A549 (cell line): Measurements from ENCODE around the gene AHCYL2. TPM values are rescaled to one million over a fixed set of nuclear protein-coding genes. Genes with fewer than 3 reads are reported as not detected.

ENCODE experiments used
- ATAC-seq, 2 experiments: fragments of 200-7000 bp in 1 of 2; fragments of >200 bp in 1 of 2; cut with Nextera tagmentation in 1 of 2; cut with Tn5 transposase in 1 of 2; 3 replicates each; pipeline versions ENCODE4 v1.8.0 to v1.9.1; 2018 to 2020; ENCODE audit warnings: mild to moderate bottlenecking in 1 of 2, moderate library complexity in 1 of 2
- CTCF ChIA-PET: fragments of 300-600 bp; sonication (Branson Sonifier 250); formaldehyde crosslinking; extraction: SDS; loops from one replicate; lab custom pipeline; 2021; ENCODE audit warnings: antibody characterized with exemption, inconsistent platforms; lab: Yijun Ruan, JAX
- POLR2A ChIA-PET: fragments of 350-600 bp; formaldehyde crosslinking; extraction: SDS; loops from one replicate; lab custom pipeline; 2021; ENCODE audit warnings: antibody characterized with exemption, inconsistent platforms; lab: Yijun Ruan, JAX
- DNase-seq, 2 experiments: peaks; one replicate each; pipeline versions ENCODE4 v3.0.0 to v3.0.0-alpha.2; 2011 to 2016; ENCODE audit warnings: low read depth in 1 of 2, low spot score in 1 of 2
- FAIRE-seq: peaks from 2 replicates; lab custom pipeline; 2011; peaks lifted over from hg19 to GRCh38; lab: Jason Lieb, UNC
- H3K27ac ChIP-seq, 2 experiments: fragments of >200 bp; sonication (Bioruptor Twin); formaldehyde crosslinking; 3 replicates each; pipeline ENCODE4 v1.5.1; 2016 to 2017
- H3K4me1 ChIP-seq: fragments of >200 bp; sonication (Bioruptor Twin); formaldehyde crosslinking; 3 replicates; pipeline ENCODE4 v1.6.1; 2016
- H3K4me2 ChIP-seq: fragments of >200 bp; sonication (Bioruptor Twin); formaldehyde crosslinking; 3 replicates; pipeline ENCODE4 v1.6.1; 2016
- H3K4me3 ChIP-seq: fragments of >200 bp; sonication (Bioruptor Twin); formaldehyde crosslinking; 3 replicates; pipeline ENCODE4 v1.5.1; 2016
- H3K9me3 ChIP-seq: fragments of >200 bp; sonication (Bioruptor Twin); formaldehyde crosslinking; 3 replicates; pipeline ENCODE4 v1.6.1; 2016
- CEBPB ChIP-seq, 2 experiments: fragments of >200 bp in 1 of 2; sonication (Bioruptor Twin) in 1 of 2; formaldehyde crosslinking in 1 of 2; IDR thresholded peaks; 2 replicates each; pipeline ENCODE4 v1.6.1; 2012 to 2016
- CHD4 ChIP-seq: fragments of 200-600 bp; sonication (generic); IDR thresholded peaks from 2 replicates; pipeline ENCODE4 v1.6.1; 2016; ENCODE audit warnings: antibody characterized with exemption, mild to moderate bottlenecking, borderline replicate concordance
- EHMT2 ChIP-seq: fragments of 200-600 bp; sonication (generic); IDR thresholded peaks from 2 replicates; pipeline ENCODE4 v1.6.1; 2016; ENCODE audit warnings: antibody characterized with exemption, low read depth, mild to moderate bottlenecking, moderate library complexity
- ESRRA ChIP-seq: fragments of 150-350 bp; IDR thresholded peaks from 2 replicates; pipeline ENCODE4 v1.6.1; 2014; ENCODE audit warnings: mild to moderate bottlenecking, low read length, borderline replicate concordance
- FOXS1 ChIP-seq: fragments of 250-450 bp; sonication (Bioruptor Pico); IDR thresholded peaks from 2 replicates; pipeline ENCODE4 v1.5.0; 2020; ENCODE audit warnings: mild to moderate bottlenecking, moderate library complexity
- GATA3 ChIP-seq: IDR thresholded peaks from 2 replicates; pipeline ENCODE4 v1.6.1; 2012; ENCODE audit warnings: borderline replicate concordance
- HEYL ChIP-seq: fragments of 250-450 bp; sonication (Bioruptor Pico); IDR thresholded peaks from 2 replicates; pipeline ENCODE4 v1.8.0; 2021; ENCODE audit warnings: mild to moderate bottlenecking, moderate library complexity
- HOXA7 ChIP-seq: fragments of 250-450 bp; sonication (Bioruptor Pico); IDR thresholded peaks from 2 replicates; pipeline ENCODE4 v1.5.0; 2020; ENCODE audit warnings: mild to moderate bottlenecking, moderate library complexity
- HOXB5 ChIP-seq: fragments of 250-450 bp; sonication (Bioruptor Pico); IDR thresholded peaks from 2 replicates; pipeline ENCODE4 v1.5.0; 2020; ENCODE audit warnings: mild to moderate bottlenecking, moderate library complexity
- KDM5A ChIP-seq: fragments of 200-600 bp; sonication (generic); IDR thresholded peaks from 2 replicates; pipeline ENCODE4 v1.6.1; 2016; ENCODE audit warnings: antibody characterized with exemption, mild to moderate bottlenecking
- MAFK ChIP-seq: fragments of 450-650 bp; IDR thresholded peaks from 2 replicates; pipeline ENCODE4 v1.6.1; 2014; ENCODE audit not compliant: partially characterized antibody
- MAZ ChIP-seq: fragments of 150-350 bp; IDR thresholded peaks from 2 replicates; pipeline ENCODE4 v1.6.1; 2014; ENCODE audit warnings: antibody characterized with exemption, low read depth, low read length, borderline replicate concordance
- NPAS2 ChIP-seq: fragments of 250-450 bp; sonication (Bioruptor Pico); IDR thresholded peaks from 2 replicates; pipeline ENCODE4 v1.8.0; 2022; ENCODE audit warnings: mild to moderate bottlenecking, moderate library complexity, borderline replicate concordance
- NR3C1 ChIP-seq: fragments of >200 bp; sonication (Bioruptor Twin); formaldehyde crosslinking; IDR thresholded peaks from 3 replicates; pipeline ENCODE4 v1.6.1; 2017
- POLR2A ChIP-seq: IDR thresholded peaks from 2 replicates; pipeline ENCODE4 v1.6.1; 2012; ENCODE audit warnings: mild to moderate bottlenecking, low read length
- RAD21 ChIP-seq, 2 experiments: fragments of >200 bp in 1 of 2; sonication (Bioruptor Twin) in 1 of 2; formaldehyde crosslinking in 1 of 2; IDR thresholded peaks in 1 of 2; conservative IDR thresholded peaks in 1 of 2; 2 replicates in 1 of 2; 3 replicates in 1 of 2; pipeline ENCODE4 v1.6.1; 2012 to 2018; ENCODE audit warnings: inconsistent platforms in 1 of 2
- RFX5 ChIP-seq: fragments of 450-650 bp; IDR thresholded peaks from 2 replicates; pipeline ENCODE4 v1.7.1; 2014; ENCODE audit warnings: antibody characterized with exemption, mild to moderate bottlenecking, moderate library complexity
- SREBF2 ChIP-seq: fragments of 450-650 bp; IDR thresholded peaks from 2 replicates; pipeline ENCODE4 v1.6.1; 2014; ENCODE audit warnings: mild to moderate bottlenecking, moderate library complexity
- TFCP2L1 ChIP-seq: fragments of 250-450 bp; sonication (Bioruptor Pico); IDR thresholded peaks from 2 replicates; pipeline ENCODE4 v1.5.0; 2021; ENCODE audit warnings: mild to moderate bottlenecking
- TP53 ChIP-seq: fragments of 250-450 bp; sonication (Bioruptor Pico); IDR thresholded peaks from 2 replicates; pipeline ENCODE4 v1.5.0; 2021; ENCODE audit warnings: mild to moderate bottlenecking, moderate library complexity
- ZC3H11A ChIP-seq: fragments of 450-650 bp; IDR thresholded peaks from 2 replicates; pipeline ENCODE4 v1.6.1; 2014; ENCODE audit warnings: antibody characterized with exemption, mild to moderate bottlenecking
- ZNF302 ChIP-seq: fragments of 250-450 bp; sonication (Bioruptor Pico); IDR thresholded peaks from 2 replicates; pipeline ENCODE4 v1.9.0; 2021; ENCODE audit warnings: inconsistent platforms, mild to moderate bottlenecking, moderate library complexity
- WGBS: methylation state at CpG from one replicate; pipeline ENCODE4 v1.1.6; 2017; ENCODE audit errors: missing lambda C conversion rate; 5-methylcytosine and 5-hydroxymethylcytosine counted together
- polyA plus RNA-seq, 4 experiments: library from polyadenylated mRNA; depleted of rRNA in 3 of 4; stranded (reverse); fragments of >200 nt; fragmentation: RNase III in 1 of 4; extraction: RNeasy Plus Mini Kit Qiagen cat#74134 plus additional on column Dnase treatment in 1 of 4; gene quantifications; 2 replicates in 3 of 4; 3 replicates in 1 of 4; pipeline ENCODE4 v1.2.3, GENCODE V29; 2011 to 2017
- TF ChIP-seq, protein P1 (sequence below): fragments of >200 bp; sonication (Bioruptor Twin); formaldehyde crosslinking; IDR thresholded peaks from 3 replicates; pipeline ENCODE4 v1.6.1; 2016
- TF ChIP-seq, protein P2 (sequence below): fragments of 250-450 bp; sonication (Bioruptor Pico); IDR thresholded peaks from 2 replicates; pipeline ENCODE4 v1.5.0; 2021; ENCODE audit warnings: mild to moderate bottlenecking, moderate library complexity, borderline replicate concordance
- TF ChIP-seq, protein P3 (sequence below): fragments of 200-600 bp; sonication (generic); IDR thresholded peaks from 2 replicates; pipeline ENCODE4 v1.6.1; 2016; ENCODE audit warnings: antibody characterized with exemption, mild to moderate bottlenecking, moderate library complexity

The AHCYL2 gene
- polyA plus RNA-seq, 2 of the 4 experiments (the other 2 are of a cell fraction), result 10.8 to 25.9 TPM

DNA sequence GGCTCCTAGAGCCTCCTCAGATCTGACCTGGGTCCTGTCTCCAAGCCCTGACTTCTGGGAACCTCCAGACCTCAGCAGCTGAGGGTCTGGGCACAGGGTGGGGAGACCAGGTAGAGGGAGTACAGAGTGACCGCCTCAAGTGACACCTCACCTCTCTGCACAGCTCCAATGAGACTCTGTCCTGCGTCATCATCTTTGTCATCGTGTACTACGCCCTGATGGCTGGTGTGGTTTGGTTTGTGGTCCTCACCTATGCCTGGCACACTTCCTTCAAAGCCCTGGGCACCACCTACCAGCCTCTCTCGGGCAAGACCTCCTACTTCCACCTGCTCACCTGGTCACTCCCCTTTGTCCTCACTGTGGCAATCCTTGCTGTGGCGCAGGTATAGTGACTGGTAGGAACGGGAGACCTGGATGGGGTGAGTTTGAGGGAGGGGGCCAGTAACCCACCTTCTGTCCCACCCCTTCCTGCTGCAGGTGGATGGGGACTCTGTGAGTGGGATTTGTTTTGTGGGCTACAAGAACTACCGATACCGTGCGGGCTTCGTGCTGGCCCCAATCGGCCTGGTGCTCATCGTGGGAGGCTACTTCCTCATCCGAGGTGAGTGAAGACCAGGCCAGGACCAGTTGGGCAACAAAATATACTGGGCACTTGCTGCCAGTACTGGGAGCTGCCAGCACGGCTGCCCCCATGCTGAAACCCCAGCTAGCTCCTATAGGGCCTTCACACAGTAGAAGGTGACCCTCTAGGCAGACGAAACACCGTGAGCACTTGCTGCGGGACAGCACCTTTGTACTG, 18.6 kb upstream of the AHCYL2 start:
- Histone ChIP-seq H3K4me3 (no peak overlapping the region), H3K27ac (no peak overlapping the region), H3K4me1 (no peaks in the 10 kb centered on the region), H3K4me2 (no peak overlapping the region)
- no peak for ATAC-seq
- TF ChIP-seq CEBPB (IDR thresholded peaks at IDR 0.05) (no peak), ZNF302 (CRISPR knock-in tag) (no peak), FOXS1 (CRISPR knock-in tag) (no peak), TFCP2L1 (CRISPR knock-in tag) (no peak), MAFK (no peak), ZC3H11A (no peak), HOXB5 (no peak), KDM5A (no peak), POLR2A (no peak), NR3C1 (no peak), MAZ (no peak), HOXA7 (CRISPR knock-in tag) (no peak), NPAS2 (CRISPR knock-in tag) (no peak), HEYL (CRISPR knock-in tag) (no peak), GATA3 (no peak), TP53 (CRISPR knock-in tag) (no peak), EHMT2 (no peak)
- TF ChIP-seq, protein P1, sequence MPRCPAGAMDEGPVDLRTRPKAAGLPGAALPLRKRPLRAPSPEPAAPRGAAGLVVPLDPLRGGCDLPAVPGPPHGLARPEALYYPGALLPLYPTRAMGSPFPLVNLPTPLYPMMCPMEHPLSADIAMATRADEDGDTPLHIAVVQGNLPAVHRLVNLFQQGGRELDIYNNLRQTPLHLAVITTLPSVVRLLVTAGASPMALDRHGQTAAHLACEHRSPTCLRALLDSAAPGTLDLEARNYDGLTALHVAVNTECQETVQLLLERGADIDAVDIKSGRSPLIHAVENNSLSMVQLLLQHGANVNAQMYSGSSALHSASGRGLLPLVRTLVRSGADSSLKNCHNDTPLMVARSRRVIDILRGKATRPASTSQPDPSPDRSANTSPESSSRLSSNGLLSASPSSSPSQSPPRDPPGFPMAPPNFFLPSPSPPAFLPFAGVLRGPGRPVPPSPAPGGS, result no peak
- TF ChIP-seq, protein P2, sequence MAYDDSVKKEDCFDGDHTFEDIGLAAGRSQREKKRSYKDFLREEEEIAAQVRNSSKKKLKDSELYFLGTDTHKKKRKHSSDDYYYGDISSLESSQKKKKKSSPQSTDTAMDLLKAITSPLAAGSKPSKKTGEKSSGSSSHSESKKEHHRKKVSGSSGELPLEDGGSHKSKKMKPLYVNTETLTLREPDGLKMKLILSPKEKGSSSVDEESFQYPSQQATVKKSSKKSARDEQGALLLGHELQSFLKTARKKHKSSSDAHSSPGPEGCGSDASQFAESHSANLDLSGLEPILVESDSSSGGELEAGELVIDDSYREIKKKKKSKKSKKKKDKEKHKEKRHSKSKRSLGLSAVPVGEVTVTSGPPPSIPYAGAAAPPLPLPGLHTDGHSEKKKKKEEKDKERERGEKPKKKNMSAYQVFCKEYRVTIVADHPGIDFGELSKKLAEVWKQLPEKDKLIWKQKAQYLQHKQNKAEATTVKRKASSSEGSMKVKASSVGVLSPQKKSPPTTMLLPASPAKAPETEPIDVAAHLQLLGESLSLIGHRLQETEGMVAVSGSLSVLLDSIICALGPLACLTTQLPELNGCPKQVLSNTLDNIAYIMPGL (CRISPR knock-in tag), result no peak
- TF ChIP-seq, all 56 proteins: peak for 0
- FAIRE-seq (no peak), DNase-seq (no peak)
- CTCF ChIA-PET, result interaction anchor here (0.5 to 6.4 kb wide), 6 partner anchors 12 to 137 kb away, joined by 3 to 46 read pairs (median 8); no protein-coding TSS in a partner anchor
- POLR2A ChIA-PET, result no interaction called here
- 89% methylated on average over 18 of the region's 18 CpGs for WGBS
- no peaks in the 10 kb centered on the region for H3K9me3 ChIP-seq

DNA sequence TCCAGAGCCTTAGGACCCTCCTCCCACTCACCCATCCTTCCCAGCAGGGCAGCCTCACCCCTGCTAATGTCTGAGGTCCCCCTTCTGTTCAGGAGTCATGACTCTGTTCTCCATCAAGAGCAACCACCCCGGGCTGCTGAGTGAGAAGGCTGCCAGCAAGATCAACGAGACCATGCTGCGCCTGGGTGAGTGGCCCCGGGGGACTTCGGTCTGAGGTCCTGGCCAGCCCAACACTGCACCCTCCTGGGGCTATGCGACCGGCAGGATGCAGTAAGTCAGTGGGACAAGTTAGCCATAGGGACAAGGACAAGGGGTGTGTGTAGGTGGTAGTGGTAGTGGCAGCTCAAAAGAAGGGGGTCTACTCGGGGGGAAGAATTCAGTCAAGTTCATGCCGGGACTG, 16.2 kb upstream of the AHCYL2 start:
- CTCF ChIA-PET, result interaction anchor here (0.6 to 8.3 kb wide), 9 partner anchors 10 to 265 kb away, joined by 3 to 88 read pairs (median 4); no protein-coding TSS in a partner anchor

More for the DNA sequence above, 16.2 kb upstream of the AHCYL2 start:
- Histone ChIP-seq H3K4me3 (no peak overlapping the region), H3K9me3 (no peaks in the 10 kb centered on the region), H3K4me1 (no peaks in the 10 kb centered on the region), H3K27ac (no peak overlapping the region), H3K4me2 (no peak overlapping the region)
- no peak for ATAC-seq
- DNase-seq, result no peak
- no peak for TF ChIP-seq CHD4
- TF ChIP-seq TP53 (CRISPR knock-in tag), result no peak
- TF ChIP-seq HEYL (CRISPR knock-in tag), result no peak
- TF ChIP-seq, protein P3, sequence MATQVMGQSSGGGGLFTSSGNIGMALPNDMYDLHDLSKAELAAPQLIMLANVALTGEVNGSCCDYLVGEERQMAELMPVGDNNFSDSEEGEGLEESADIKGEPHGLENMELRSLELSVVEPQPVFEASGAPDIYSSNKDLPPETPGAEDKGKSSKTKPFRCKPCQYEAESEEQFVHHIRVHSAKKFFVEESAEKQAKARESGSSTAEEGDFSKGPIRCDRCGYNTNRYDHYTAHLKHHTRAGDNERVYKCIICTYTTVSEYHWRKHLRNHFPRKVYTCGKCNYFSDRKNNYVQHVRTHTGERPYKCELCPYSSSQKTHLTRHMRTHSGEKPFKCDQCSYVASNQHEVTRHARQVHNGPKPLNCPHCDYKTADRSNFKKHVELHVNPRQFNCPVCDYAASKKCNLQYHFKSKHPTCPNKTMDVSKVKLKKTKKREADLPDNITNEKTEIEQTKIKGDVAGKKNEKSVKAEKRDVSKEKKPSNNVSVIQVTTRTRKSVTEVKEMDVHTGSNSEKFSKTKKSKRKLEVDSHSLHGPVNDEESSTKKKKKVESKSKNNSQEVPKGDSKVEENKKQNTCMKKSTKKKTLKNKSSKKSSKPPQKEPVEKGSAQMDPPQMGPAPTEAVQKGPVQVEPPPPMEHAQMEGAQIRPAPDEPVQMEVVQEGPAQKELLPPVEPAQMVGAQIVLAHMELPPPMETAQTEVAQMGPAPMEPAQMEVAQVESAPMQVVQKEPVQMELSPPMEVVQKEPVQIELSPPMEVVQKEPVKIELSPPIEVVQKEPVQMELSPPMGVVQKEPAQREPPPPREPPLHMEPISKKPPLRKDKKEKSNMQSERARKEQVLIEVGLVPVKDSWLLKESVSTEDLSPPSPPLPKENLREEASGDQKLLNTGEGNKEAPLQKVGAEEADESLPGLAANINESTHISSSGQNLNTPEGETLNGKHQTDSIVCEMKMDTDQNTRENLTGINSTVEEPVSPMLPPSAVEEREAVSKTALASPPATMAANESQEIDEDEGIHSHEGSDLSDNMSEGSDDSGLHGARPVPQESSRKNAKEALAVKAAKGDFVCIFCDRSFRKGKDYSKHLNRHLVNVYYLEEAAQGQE, result no peak
- no peak for TF ChIP-seq RFX5
- no peak for TF ChIP-seq ESRRA
- no peak for TF ChIP-seq RAD21 (conservative IDR thresholded peaks at IDR 0.05 in 1 of 2, IDR thresholded peaks at IDR 0.05 in 1 of 2)
- TF ChIP-seq ZC3H11A, result no peak
- TF ChIP-seq, protein P2 (CRISPR knock-in tag), result no peak
- TF ChIP-seq FOXS1 (CRISPR knock-in tag), result no peak
- no peak for TF ChIP-seq EHMT2
- TF ChIP-seq SREBF2, result no peak
- no peak for FAIRE-seq
- POLR2A ChIA-PET, result no interaction called here
- WGBS, result 79% methylated on average over 9 of the region's 9 CpGs
